Measurements from ENCODE around the gene LRIG3. TPM values are rescaled to one million over a fixed set of nuclear protein-coding genes. Genes with fewer than 3 reads are reported as not detected.
"Not testable (repeated sequence)": the region's sequence is repeated elsewhere in the genome, so short reads cannot be mapped to it uniquely, and the experiment has no call there.

The LRIG3 gene
- total RNA-seq, 1 donor from 2014 or later, result 12.3 TPM

DNA sequence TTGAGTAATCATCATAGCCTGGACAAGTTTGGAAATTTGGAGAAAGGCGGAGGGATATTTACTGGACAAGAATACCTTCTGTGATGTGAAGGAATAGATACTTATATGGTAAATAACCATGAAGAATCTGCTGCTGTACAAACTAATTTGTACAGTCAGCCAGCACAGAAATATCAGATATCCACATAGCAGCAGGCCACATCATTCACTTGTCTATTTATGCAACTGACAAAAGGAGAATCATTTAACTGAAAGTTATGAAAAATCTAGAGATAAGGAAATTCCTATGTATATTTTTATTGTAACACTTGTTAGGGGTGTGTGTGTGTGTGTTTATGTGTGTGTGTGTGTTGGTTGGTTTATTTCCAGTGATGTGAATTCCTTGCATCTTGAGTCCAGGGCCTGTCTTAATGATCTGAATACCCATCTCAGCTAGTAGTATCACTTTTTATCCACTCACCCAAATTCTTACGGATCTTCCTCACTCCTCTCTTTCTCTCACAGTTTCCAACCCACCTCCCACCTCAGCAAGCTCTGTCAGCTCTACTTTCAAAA is 10.5 kb upstream of the LRIG3 start:
- DNase-seq, result no peak

DNA sequence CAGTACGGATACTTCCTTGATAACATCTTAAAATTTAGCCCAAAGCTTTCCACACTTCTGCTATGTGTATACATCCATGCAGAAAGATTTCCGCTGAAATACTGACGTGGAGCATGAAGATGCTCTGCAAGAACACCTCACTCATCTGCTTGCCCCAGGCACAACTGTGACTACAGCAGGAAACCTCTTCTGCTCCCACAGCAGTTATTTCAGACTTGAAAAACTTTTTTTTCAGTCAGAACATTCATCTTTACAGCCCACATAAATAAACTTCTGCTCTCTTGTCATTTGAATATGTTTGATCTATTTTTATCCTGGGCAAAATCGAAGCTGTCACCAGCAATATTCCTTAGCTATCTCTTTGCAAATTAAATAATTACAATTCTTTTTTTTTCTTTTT is 6.8 kb upstream of the LRIG3 start:
- DNase-seq, result no peak

DNA sequence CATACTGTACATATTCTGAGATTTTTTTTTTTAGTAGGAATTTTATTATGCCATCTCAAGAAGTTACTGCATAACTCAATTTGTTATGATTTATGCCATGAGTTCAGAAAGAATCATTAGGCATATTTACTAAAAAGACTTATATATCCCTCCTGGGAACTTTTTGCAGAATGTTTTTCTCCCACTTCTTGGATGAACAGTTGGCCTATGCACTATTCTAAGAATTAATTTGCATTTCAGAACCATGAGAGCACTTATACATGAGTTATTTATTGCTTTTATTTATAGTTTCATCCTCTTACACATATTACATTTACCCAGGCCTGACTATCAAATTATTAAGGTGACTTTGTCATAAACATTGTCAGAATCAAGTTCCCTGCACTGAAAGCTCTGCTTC is 6.3 kb upstream of the LRIG3 start:
- no peak for DNase-seq

DNA sequence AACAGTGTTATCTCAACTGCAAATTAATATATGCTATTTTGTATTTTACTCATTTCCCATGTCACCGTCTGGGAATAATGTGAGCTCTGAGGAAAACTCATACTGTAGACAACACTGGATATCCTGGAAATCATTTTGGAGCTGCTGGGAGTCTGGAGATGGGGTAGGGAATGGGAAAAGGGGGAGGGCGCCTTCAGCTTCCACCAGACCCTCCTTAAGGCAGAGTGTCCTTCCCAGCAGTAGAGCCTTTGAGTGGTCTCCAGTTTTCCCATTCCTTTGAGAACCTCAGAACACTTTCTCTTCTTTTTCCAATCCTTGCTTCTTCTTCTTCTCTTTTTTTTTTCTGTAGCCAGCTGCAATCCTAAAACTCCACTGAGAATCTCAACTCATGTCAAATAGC is 5.4 kb upstream of the LRIG3 start:
- no peak for DNase-seq

DNA sequence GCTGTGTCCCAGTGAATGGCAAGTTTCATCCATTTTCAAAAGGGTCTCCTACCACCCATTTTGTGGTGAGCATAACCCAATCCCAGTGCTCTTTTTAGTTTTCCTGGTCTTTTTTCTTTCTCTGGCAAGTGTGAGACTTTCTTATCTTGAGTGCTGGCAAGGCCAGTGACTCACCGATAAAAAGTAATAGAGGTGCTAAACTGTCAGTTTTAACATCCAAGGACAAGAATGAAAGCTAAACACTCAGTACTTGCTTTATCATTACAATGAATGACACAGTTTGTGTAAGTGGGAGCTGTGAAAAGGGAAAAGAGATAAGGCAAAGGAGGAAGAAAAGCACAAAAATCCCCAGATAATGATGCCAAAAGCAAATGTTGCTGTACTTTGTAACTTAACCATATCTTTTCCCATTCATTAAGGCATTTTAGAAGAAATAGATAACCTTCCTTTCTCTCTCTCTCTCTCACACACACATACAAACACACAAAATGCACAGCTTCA is 4.9 kb upstream of the LRIG3 start:
- DNase-seq, result no peak

DNA sequence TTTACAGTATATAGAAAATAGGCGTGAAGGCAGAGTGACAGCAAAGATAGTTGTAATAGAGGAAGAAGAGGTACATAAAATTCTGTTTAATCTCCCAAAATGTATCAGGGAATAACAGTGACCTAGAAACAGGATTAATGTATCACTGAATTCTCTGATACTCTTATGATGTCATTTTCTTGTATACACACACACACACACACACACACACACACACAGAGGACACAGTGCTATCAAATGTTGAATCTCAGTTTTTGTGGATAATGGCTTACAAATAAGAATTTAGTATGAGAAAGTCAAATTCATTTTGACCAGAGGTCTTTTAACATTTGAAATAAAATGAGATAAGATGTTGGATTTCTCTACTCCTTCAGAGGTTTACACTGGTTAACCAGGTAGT is 4.3 kb upstream of the LRIG3 start:
- DNase-seq, result no peak

DNA sequence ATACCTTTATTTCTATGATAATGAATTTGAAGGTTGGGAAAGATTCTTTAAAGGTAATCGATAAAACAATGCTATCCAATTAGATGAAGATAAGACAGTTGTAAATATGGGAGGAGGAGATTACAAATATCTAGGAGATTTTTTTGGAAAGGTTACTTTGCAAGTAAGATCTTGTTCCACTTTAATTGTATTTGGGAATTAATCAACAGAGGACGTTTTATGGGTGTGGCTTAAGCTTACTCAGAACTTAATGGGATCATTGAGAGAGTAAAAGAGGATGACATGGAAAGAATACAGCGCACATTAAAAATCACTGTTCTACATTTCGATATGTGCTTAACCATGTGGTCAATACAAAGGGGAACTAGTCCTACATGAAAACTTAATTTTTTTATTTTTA is 3.5 kb upstream of the LRIG3 start:
- DNase-seq, result no peak

DNA sequence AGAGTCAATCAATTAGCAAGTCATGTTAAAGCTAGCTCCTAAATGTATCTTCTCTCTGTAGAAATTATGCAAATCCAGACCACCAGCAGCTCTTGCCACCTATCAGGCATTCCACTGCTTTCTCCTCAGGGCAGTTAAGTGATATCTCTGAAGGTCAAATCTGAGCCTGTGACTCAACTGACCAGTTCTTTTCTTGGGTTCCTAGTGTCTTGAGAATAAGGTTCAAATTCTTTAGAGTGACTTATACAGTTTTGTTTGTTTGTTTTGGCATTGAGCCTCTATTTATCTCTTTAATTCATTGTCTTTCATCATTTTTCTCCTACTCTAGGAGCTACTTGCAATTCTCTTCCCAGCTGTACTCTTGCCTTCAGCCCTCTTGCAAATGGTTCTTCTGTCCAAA is 2.5 kb upstream of the LRIG3 start:
- no peak for DNase-seq

DNA sequence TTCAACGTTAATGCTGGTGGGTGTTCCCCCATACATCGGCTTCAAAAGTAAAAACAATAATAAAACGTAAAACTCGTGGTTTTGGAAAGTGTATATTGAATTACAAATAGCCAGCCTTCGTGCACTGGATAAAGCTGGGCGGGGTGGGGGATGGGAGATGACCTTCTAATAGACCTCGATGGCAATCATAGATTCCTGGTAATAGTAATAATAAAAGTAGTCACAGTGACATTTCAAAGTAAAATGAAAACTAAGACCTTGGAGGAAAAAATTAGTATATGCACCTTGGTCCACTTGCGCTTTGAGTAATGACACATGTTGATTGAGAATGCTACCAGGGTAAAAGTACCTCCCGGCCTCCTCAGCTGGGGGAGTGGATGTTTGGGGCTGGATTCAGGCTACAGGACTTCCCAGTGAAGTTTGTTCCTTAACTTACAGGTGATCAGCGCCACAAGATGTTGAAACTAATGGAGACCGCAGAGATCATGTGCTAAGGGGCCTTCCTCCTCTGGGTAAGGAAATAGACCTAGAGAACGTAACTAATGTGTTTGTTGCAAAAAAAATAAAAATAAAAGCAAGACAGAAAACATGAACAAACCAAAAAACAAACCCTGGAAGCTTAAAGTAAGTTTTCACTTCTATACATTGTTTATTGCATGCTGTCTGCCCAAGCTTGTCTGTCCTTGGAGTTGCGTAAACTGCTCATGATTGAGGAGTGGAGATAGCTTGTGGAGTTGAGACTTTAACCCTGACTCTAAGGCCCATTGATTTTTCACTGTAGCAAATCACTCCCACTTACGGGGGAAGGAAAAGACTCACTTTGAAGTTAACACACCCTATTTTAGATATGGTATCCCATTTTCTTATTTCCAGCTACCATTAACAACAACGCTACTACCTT is 907 bp upstream of the LRIG3 start:
- DNase-seq, result no peak

DNA sequence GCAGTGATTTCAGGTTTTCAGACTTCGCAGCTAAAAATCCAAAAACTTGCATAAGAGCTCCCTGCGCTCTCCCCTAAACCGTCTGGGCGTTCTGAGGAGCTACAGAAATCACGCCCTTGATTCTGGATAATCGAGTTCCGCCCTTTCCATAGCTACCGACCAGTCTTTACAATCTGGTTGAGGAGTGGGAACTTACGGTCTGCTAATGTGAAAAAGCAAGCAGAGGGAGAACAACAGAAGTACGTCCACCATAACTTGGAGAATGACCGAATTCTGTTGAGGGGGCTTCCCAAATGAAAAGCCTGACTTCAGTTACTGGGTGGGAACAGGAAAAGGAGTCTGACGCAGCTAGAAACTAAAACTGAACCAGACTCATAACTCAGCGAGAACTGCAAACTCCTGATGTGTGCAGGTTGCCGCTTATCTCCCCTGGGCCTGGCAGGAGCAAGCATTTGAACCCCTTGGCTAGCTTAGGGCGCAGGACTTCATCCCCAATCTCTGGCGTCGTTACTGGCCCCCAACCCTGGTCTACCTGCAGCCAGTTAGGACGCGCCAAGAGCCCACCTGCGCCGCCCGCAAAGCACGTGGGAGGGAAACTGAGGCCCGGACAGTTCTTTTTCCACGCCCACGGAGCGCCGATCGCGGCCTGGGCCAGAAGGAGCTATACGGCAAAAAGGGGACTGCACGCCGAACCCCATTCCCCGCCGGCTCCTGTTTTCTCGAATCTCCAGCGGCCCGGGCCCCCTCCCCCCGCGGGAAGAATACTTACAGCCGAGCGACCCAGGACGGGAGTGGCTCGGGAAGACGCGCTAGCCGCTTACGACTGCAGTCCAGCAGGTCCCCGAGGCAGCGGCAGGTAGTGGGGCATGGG is 838 bp downstream of the LRIG3 start:
- DNase-seq, result no peak

DNA sequence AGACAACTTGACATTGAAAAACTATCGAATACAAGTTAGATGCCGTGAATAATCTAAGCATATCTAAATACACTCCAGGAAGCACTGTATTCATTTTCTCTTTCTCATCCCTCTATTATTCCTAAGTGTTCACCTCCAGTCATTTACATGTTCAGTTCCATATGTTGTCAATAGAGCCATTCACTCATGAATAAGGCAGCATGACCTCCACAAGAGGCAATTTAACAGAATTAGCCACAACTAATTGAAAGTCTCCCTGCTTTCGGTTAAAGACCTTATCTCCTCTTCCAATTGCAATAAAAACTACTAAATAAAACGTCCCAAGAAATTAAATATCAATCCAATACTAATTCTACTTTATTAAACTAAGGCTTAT is 1.8 kb downstream of the LRIG3 start:
- no peak for DNase-seq

DNA sequence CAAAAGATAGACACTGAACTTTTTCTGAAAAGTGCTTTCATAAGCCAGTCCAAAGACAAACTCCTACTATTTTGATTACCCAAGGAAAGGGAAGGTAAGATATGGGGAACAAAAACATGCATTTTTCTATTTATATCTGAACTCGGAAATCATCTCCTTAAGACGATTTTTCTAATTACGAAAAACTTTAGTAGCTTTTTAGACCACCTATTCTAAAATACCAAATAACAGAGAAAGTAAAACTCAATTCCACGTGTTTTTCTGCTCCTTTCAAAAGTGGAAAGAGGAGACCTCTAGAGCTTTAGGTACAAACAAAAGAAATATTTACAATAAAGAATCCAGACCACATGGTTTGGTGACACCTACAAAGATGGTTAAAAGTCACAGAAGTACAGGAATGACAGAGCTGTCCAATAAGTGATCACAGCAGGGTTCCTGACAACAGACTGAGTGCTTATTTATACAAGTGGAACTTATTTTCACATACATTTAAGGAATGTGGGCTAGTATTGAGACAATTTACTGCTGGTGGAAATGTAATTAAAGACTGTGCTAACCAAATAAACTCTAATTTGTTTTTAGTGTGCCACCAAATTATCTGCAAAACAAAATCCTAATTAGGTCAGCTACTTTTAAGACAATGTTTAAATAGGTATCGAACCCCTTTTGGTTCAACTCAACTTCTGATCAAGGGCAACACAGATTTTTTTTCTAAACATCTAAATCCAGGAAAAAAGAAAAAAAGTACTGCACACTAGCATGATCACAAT is 2.4 kb downstream of the LRIG3 start:
- no peak for DNase-seq

DNA sequence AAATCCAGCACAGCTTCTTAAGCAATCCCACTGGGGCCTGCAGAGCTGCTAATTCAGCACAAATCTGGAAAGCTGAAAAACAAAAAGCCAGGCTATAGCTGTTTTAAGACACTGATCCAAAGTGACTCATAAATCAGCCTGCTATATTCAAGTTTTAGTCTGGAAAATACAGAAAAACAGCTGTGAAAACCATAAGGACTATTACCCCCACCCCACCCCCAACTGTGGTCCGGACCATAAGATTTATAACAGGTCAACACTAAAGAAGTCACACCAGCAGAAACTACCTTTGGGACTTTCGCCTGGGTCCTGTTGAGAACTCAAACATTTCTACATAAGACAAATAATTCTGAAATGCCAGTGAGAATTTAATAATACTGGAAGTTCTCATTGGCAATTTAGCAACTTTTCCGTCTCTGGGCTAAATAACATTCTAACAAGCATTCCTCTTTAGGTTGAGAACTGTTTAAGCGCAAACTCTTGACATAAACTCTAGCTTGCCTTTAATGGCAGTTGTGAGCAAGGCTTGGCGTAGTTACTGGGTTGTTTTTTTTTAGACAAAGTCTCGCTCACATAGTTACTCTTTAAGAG is 3.3 kb downstream of the LRIG3 start:
- DNase-seq, result no peak

DNA sequence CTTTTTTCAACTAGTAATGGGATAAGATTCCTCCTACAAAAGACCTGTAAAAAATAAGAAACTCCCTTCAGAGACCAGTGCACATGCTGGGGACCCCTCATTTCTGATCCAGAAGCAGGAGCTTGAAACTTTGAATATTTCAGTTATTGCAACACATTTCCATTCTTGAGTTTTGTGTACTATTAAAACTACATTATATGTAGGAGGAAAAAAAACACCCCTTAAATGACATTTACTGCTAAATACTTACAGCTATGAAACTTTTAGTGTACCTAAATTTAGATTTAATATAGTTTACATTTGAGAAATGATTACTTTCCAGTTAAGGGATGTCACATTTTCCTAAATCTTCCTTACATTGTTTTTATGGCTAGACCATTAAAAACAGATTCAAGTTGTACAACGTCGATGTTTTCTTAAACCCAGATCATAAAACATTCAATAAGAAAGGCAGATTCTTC is 4.1 kb downstream of the LRIG3 start:
- DNase-seq, result no peak

DNA sequence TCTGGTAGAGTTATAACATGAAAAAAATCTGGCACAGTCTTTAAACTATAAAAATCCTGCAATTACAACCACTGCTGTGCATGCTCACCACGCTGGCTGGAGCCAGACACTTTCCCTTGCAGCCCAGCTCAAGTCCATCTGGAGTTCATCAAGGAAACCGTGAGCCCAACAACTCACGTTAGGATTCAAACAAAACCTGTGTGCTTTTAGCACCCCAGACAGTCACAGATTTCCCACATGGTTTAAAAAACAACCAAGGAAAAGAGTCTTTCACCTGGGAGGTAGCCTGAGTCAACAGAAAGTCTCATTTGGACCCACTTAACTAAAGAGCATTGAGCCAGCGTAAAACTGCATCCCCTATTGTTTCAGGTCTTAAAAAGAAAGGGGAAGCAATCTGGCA is 4.7 kb downstream of the LRIG3 start:
- no peak for DNase-seq

DNA sequence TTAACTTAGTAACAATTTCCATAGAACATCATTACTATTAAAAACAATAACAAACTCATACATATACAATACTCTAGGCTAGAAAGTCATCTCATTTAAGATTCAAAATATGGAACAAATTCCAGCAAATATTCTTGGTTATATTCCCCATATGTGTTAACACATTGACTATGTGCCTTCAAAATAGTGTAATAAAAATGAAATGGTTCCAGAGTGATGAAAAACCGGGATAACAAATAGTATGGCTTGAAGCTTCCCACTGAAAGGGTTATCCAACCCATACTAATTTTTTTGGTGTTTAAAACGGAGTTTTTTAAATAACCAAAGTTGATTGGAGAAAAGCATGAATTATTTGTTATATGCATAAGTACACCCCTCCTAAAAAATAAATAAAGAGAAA is 5.3 kb downstream of the LRIG3 start:
- no peak for DNase-seq

DNA sequence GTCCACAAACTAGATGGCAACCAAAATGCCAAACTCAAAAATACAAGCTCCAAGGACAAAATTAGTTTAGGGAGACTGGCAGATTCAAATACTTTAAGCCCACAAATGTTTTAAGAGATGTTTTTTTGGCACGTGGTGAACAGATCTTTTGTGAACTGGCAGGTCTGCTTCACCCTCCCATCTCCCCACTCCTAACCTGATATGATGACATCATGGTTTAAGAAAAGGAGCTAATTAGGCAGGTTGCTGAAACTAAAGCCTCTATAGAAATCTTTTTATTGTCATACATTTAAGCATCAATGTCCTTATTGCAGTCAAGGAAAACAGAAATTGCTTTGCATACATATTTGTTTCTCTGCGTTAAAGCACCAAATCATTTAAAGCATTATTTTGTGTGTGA is 5.8 kb downstream of the LRIG3 start:
- no peak for DNase-seq

DNA sequence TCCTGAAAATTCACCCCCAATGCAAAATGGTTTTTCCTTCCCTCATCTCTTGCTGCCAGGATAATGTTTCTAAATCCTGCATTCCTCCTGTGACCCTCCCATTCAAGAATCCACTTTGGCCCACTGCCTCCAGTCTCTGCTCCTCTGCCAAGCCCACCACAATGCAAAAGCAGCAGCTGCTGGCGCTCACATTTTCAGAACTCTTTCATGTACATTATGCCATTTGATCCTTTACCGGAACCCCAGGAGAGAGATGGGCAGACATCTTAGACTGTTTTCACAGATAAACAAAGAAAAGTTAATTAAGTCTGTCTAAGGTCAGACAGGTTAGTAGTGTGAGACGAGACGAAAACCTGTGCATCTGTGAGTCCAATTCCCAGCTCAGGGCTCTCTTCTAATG is 12.9 kb downstream of the LRIG3 start:
- DNase-seq, result no peak

DNA sequence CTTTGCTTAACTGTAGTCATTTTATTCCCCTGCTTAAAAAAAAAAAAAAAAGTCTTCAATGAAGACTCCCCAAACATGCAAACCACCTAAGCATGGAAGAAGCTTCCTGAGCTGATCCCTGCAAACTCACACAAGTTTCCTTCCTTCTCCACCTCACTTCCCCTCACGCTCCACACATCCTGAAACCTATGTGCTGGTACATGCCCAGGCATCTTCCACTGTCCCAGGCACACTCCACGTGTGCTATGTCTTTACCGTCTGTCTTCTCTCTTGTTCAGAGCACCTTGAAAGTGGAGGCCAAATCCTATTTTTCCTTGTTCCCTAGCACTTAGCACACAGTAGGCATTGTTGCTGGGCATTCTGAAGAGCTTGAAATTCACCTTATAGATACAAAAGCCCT is 13.4 kb downstream of the LRIG3 start:
- DNase-seq, result no peak

DNA sequence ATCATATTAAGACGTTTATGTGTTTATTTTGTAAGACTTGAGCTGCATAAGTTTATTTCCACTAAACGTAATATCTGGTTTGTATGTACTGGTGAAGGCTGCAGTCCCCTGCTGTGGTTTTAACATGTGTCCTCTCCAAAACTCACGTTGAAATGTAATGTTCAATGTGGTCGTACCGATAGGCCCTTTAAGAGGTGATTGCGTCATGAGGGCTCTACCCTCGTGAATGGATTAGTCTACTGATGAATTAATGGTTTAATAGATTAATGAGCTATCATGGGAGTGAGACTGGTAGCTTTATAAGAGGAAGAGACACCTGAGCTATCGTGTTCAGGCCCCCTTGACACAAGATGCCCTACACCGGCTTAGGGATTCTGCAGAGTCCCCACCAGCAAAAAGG is 14.9 kb downstream of the LRIG3 start:
- DNase-seq, result no peak

DNA sequence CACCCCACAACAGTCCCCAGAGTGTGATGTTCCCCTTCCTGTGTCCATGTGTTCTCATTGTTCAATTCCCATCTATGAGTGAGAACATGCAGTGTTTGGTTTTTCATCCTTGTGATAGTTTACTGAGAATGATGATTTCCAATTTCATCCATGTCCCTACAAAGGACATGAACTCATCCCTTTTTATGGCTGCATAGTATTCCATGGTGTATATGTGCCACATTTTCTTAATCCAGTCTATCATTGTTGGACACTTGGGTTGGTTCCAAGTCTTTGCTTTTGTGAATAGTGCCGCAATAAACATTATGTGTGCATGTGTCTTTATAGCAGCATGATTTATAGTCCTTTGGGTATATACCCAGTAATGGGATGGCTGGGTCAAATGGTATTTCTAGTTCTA is 17.6 kb downstream of the LRIG3 start:
- not testable (repeated sequence) for DNase-seq

DNA sequence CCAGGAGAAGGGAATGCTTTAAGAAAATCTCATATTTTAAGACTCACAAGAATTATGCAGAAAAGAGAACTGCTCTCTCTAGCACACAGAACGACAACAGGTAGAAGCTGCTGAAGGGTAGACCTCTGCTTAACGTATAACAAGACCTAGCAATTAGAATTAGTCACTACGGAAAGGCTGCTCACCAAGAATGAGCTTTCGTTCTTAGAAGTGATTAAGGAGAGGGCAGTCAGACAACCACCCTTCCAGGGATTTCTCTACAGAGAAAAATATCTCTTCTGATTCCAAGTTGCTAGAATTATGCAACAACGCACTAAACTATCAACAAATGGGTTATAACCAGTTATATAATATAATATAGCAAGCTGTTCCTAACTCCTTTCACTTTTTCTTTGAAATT is 18.6 kb downstream of the LRIG3 start:
- DNase-seq, result no peak
